CD8-positive, alpha-beta memory T cell (primary cell): ENCODE results near the gene PCGF1. TPM values are rescaled to one million over a fixed set of nuclear protein-coding genes. Genes with fewer than 3 reads are reported as not detected.

Experiments used
- CTCF ChIA-PET: fragments of 350-600 bp; sonication (Branson Sonifier 250); formaldehyde crosslinking; loops from one replicate; lab custom pipeline; 2021; ENCODE audit warnings: antibody characterized with exemption; lab: Charles Lee
- POLR2A ChIA-PET: fragments of 350-600 bp; sonication (Branson Sonifier 250); formaldehyde crosslinking; loops from one replicate; lab custom pipeline; 2021; ENCODE audit warnings: antibody characterized with exemption; lab: Charles Lee
- DNase-seq, 5 donors: peaks; one replicate each; pipeline versions ENCODE4 v3.0.0 to v3.0.0-alpha.2; 2020 to 2022; ENCODE audit warnings: mixed read lengths in 1 of 5
- H3K27ac ChIP-seq: one replicate; pipeline ENCODE4 v1.7.0; 2013; ENCODE audit warnings: low read depth, mild to moderate bottlenecking, low read length, moderate library complexity
- H3K27me3 ChIP-seq: 2 replicates; pipeline ENCODE4 v1.7.0; 2013; ENCODE audit warnings: low read length, mild to moderate bottlenecking; ENCODE audit not compliant: insufficient read depth, poor library complexity, severe bottlenecking
- H3K36me3 ChIP-seq: 2 replicates; pipeline ENCODE4 v1.7.0; 2013; ENCODE audit warnings: mild to moderate bottlenecking, low read length, moderate library complexity; ENCODE audit not compliant: insufficient read depth
- H3K4me1 ChIP-seq: 2 replicates; pipeline ENCODE4 v1.7.0; 2013; ENCODE audit warnings: mild to moderate bottlenecking, low read length, moderate library complexity; ENCODE audit not compliant: insufficient read depth
- H3K4me3 ChIP-seq: 2 replicates; pipeline ENCODE4 v1.7.0; 2013; ENCODE audit warnings: mild to moderate bottlenecking, low read length
- H3K9me3 ChIP-seq: 2 replicates; pipeline ENCODE4 v1.7.0; 2013; ENCODE audit warnings: mild to moderate bottlenecking, low read length
- H3K27ac Mint-ChIP-seq, 8 donors: one replicate each; pipeline ENCODE4 v1.8.0; 2020 to 2021; ENCODE audit warnings: mixed read lengths in 8 of 8, mild to moderate bottlenecking in 6 of 8, inconsistent platforms in 3 of 8, moderate library complexity in 3 of 8
- H3K27me3 Mint-ChIP-seq, 2 donors: one replicate each; pipeline ENCODE4 v1.8.0; 2020 to 2021; ENCODE audit warnings: mixed read lengths in 2 of 2, mild to moderate bottlenecking in 1 of 2, moderate library complexity in 1 of 2
- H3K36me3 Mint-ChIP-seq, 3 donors: one replicate each; pipeline ENCODE4 v1.8.0; 2020 to 2021; ENCODE audit warnings: mixed read lengths in 3 of 3, inconsistent platforms in 1 of 3, mild to moderate bottlenecking in 1 of 3
- H3K4me1 Mint-ChIP-seq, 3 donors: one replicate each; pipeline ENCODE4 v1.8.0; 2020 to 2021; ENCODE audit warnings: mixed read lengths in 3 of 3, inconsistent platforms in 1 of 3, mild to moderate bottlenecking in 1 of 3
- H3K4me3 Mint-ChIP-seq, 7 donors: one replicate each; pipeline ENCODE4 v1.8.0; 2020 to 2021; ENCODE audit warnings: mixed read lengths in 7 of 7, mild to moderate bottlenecking in 6 of 7, moderate library complexity in 4 of 7, inconsistent platforms in 2 of 7
- H3K9me3 Mint-ChIP-seq, 5 donors: one replicate each; pipeline ENCODE4 v1.8.0; 2020 to 2022; ENCODE audit warnings: mixed read lengths in 5 of 5, mild to moderate bottlenecking in 3 of 5, moderate library complexity in 2 of 5, inconsistent platforms in 1 of 5
- polyA plus RNA-seq: library from polyadenylated mRNA; unstranded; fragments of 300-500 nt; fragmentation: Illumina TruSeq; gene quantifications from one replicate; pipeline ENCODE4 v1.2.3, GENCODE V29; 2021
- total RNA-seq, 2 experiments: library from RNA; stranded (reverse); gene quantifications; one replicate each; pipeline ENCODE4 v1.2.3, GENCODE V29; 2021

Gene PCGF1
- total and polyA plus RNA-seq, 3 experiments from 2014 or later, result 17.2 to 38.7 (median 29.6) TPM

DNA sequence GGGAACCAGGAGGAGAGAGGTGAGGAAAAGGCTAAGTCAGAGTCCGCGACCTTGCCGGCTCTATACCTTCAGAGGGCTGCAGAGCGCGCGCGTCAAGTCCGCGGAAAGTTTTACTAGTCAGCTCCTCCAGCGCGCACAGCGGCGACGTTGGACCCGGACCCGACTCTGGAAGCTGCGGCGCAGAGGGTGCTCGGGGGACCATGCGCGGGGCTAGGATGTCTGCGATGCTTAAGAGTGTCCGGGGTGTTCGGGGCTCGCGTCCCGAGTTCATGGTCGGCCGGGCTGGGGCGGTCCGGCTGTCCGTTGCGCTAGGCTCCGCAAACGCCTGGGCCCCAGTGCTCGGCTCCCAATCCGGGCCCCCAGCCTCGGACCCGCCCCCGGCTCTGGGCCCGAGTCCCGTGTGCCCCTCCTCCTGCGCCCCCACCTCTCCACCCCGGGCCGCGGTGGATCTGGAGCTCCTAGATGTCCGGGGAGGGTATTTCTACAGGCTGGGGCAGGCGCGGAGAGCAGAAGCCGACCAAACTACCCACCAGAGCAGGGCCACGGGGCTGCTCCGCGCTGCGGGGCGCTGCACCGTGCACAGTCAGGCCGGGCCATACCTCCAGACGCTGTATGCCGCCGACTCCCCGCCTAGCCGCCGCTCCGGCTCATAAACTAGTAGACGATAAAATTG is 8.1 kb downstream of the PCGF1 start, which contains the start of gene LBX2:
LBX2 (minus strand) TSS at position 337 of the 673 bp plus-strand sequence; CDS start at position 271, 66 bp downstream.
- peaks cover 20% of the 10 kb centered on the region for H3K27me3 ChIP-seq
- H3K27ac ChIP-seq, result no peak within 1 kb of the TSS
- H3K36me3 Mint-ChIP-seq, result peaks cover 0 to 8% (median 2%) of the 10 kb centered on the region in 3 donors
- H3K27ac Mint-ChIP-seq, result peak within 1 kb of the TSS; percentile 36 to 92 (median 60)
- peak within 1 kb of the TSS; percentile 88 to 95 (median 91) for H3K4me3 Mint-ChIP-seq
- ChIA-PET CTCF (interaction anchor here (0.7 to 1.8 kb wide), 4 partner anchors 10 to 45 kb away, joined by 3 to 7 read pairs (median 4); partner anchors contain the start of genes CCDC142 and TTC31), POLR2A (no interaction called here)
- peaks cover 33% of the 10 kb centered on the region for H3K4me1 ChIP-seq
- no peak for DNase-seq
- H3K4me3 ChIP-seq, result peak within 1 kb of the TSS; percentile 58
- peaks cover 0 to 2% (median 0%) of the 10 kb centered on the region in 5 donors for H3K9me3 Mint-ChIP-seq
- peaks cover 36 to 55% of the 10 kb centered on the region in 2 donors for H3K27me3 Mint-ChIP-seq
- no peaks in the 10 kb centered on the region for H3K36me3 ChIP-seq
- peaks cover 29 to 52% (median 35%) of the 10 kb centered on the region in 3 donors for H3K4me1 Mint-ChIP-seq
- H3K9me3 ChIP-seq, result no peaks in the 10 kb centered on the region

DNA sequence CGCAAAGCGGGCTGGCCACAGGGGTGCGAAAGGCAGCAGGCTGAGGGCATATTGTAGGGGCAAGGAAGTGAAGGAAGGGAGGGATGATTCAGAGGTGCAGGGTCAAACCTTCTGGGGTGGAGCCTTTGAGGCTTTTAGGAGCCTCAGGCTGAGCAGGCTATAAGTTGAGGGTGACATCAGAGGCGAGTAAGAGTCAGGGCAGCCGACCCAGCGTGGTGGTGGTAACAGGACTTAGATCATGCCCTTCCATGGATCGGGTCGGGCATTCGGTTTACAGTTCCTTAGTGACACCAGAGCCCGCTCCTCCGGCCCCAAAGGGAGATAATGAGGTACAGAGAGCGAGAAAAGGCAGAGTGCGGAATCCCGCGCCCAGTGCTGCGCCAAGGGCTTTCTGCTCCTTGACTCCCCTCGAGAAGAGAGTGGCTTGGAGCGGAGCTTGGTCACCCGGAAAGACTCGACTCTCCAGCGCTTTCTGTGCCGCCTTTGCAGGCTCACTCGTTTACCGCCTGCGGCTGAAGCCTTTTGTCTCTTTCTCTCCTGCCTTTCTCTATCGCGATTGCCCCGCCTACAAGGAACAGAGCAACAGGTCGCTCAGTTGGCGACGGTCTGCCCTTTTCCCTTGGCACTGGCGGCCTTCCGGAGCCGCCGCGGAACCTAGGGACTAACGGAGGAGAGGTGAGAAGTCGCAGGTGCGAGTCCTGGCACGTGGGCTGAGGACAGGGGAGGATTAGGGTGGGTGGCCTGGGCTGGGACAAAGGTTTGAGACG is 8.8 kb downstream of the PCGF1 start:
- Histone ChIP-seq H3K4me3 (peak overlapping the region; percentile 58), H3K4me1 (peaks cover 31% of the 10 kb centered on the region), H3K9me3 (no peaks in the 10 kb centered on the region), H3K27me3 (peaks cover 20% of the 10 kb centered on the region), H3K36me3 (no peaks in the 10 kb centered on the region), H3K27ac (no peak overlapping the region)
- no peaks in the 10 kb centered on the region for H3K9me3 Mint-ChIP-seq
- peaks cover 27 to 45% (median 30%) of the 10 kb centered on the region in 3 donors for H3K4me1 Mint-ChIP-seq
- peak overlapping the region; percentile 88 to 95 (median 91) for H3K4me3 Mint-ChIP-seq
- peaks cover 0 to 12% (median 3%) of the 10 kb centered on the region in 3 donors for H3K36me3 Mint-ChIP-seq
- DNase-seq, result no peak
- H3K27ac Mint-ChIP-seq, result peak overlapping the region in 7 of 8 donors; percentile 42 to 92 (median 64)
- H3K27me3 Mint-ChIP-seq, result peaks cover 34 to 48% of the 10 kb centered on the region in 2 donors
- ChIA-PET POLR2A (interaction anchor here (1.1 kb wide), 1 partner anchor 26 kb away, joined by 3 read pairs; the partner anchor contains the start of gene MRPL53), CTCF (interaction anchor here (0.7 to 1.8 kb wide), 4 partner anchors 15 to 46 kb away, joined by 3 to 7 read pairs (median 4); partner anchors contain the start of genes CCDC142 and TTC31)

DNA sequence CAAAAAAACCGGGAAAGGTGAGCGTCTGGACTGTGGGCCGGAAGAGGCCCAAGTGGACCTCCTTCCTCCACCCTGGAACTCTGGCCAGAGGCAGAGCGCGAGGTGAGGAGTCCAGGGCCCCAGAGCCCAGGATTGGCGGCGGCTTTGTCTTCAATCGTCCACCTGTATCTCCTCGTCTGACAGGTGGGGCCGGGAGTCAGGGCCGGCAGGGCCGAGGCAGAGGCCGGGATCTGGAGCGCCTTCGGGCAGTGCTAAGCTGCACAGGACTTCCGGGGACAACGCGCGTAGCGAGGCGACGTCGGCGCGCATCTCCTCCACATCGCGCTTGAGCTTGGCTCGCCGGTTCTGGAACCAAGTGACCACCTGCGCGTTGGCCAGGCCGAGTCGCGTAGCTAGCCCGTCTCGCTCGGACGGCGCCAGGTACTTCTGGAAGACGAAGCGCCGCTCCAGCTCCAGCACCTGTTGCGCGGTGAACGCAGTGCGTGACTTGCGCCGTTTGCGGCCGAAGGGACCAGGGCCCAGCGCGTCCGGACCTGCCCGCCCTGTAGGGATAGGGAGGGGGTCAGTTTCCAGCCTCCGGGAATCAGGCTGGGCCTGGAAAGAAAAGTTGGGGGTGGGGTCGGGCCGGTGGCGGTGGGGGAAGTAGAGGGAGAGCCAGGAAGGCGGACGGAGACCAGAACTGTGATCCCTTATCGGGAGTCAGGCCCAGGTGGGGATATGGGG is 9.6 kb downstream of the PCGF1 start:
- Histone ChIP-seq H3K27me3 (peaks cover 18% of the 10 kb centered on the region), H3K9me3 (no peaks in the 10 kb centered on the region), H3K27ac (no peak overlapping the region), H3K4me3 (peak overlapping the region; percentile 58), H3K4me1 (peaks cover 24% of the 10 kb centered on the region), H3K36me3 (no peaks in the 10 kb centered on the region)
- DNase-seq, result no peak
- Mint-ChIP-seq H3K4me3 (peak overlapping the region; percentile 88 to 95 (median 91)), H3K4me1 (peaks cover 23 to 37% (median 27%) of the 10 kb centered on the region in 3 donors), H3K9me3 (no peaks in the 10 kb centered on the region), H3K27me3 (peaks cover 34 to 42% of the 10 kb centered on the region in 2 donors), H3K27ac (peak overlapping the region in 7 of 8 donors; percentile 9 to 92 (median 56)), H3K36me3 (peaks cover 0 to 18% (median 7%) of the 10 kb centered on the region in 3 donors)
- ChIA-PET POLR2A (interaction anchor here (1.1 kb wide), 1 partner anchor 25 kb away, joined by 3 read pairs; the partner anchor contains the start of gene MRPL53), CTCF (interaction anchor here (0.7 to 1.0 kb wide), 3 partner anchors 14 to 34 kb away, joined by 3 read pairs; partner anchors contain the start of gene DQX1)

DNA sequence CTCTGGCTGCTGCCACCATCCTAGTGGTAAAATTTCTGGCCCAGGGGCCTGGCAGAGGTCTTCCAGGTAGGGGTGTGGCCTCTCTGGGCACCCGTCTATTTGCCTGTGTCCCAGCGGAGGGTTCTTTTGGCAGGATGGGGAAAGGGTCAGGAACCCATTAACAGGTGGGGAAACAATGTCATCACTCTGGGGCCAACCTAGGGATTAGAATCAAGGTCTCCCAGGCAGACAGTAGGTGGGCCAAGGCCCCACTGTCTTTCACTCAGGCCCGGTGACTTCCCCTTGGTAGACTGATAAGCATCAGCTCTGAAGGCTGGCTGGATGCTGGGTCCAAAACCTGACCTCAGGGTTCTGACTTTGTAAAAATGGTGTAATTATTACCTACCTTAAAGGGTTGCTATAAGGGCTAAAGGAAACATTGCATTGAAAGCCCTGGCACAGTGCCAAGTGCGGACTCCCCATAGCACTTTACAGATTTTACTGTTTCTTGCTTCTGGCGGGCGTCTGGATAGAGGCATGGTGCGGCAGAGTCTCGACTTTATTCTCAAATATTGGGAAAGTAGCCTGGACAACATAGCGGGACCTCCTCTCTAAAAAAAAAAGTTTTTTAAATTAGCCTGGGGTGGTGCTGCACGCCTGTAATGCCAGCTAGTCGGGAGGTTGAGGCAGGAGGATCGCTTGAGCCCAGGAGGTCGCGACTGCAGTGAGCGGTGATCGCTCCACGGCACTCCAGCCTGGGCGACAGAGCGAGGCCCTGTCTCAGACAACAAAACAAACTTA is 10.3 kb downstream of the PCGF1 start:
- ChIA-PET POLR2A (interaction anchor here (1.1 kb wide), 1 partner anchor 24 kb away, joined by 3 read pairs; the partner anchor contains the start of gene MRPL53), CTCF (interaction anchor here (0.7 to 1.3 kb wide), 4 partner anchors 13 to 35 kb away, joined by 3 read pairs; partner anchors contain the start of genes DQX1 and MRPL53)
- Mint-ChIP-seq H3K4me1 (peaks cover 16 to 30% (median 20%) of the 10 kb centered on the region in 3 donors), H3K27ac (peak overlapping the region in 2 of 8 donors; percentile 9 to 26), H3K9me3 (no peaks in the 10 kb centered on the region), H3K36me3 (peaks cover 0 to 26% (median 10%) of the 10 kb centered on the region in 3 donors), H3K27me3 (peaks cover 30 to 36% of the 10 kb centered on the region in 2 donors), H3K4me3 (peak overlapping the region; percentile 60 to 95 (median 91))
- no peaks in the 10 kb centered on the region for H3K9me3 ChIP-seq
- H3K27me3 ChIP-seq, result peaks cover 11% of the 10 kb centered on the region
- H3K36me3 ChIP-seq, result peaks cover 5% of the 10 kb centered on the region
- no peak overlapping the region for H3K27ac ChIP-seq
- DNase-seq, result no peak
- H3K4me1 ChIP-seq, result peaks cover 20% of the 10 kb centered on the region
- H3K4me3 ChIP-seq, result peak overlapping the region; percentile 58

DNA sequence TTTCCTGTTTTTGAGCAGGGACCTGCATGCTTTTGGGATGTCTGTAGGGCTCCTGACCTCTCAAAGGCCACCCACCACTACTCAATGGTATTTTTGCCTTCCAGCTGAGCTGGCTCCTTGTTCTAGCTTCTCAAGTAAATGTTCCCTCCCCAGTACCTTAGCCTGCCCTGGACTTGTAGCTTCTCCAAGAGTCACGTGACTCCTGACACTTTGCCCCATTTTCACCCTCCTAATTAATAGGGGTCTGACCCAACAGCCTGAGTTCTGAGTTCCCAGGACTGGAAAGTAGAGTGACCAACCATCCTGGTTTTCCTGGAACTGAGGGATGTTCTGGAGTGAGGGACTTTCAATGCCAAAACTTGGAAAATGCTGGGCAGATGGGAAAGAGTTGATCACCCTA is 12.1 kb downstream of the PCGF1 start:
- Mint-ChIP-seq H3K9me3 (no peaks in the 10 kb centered on the region), H3K36me3 (peaks cover 7 to 43% (median 14%) of the 10 kb centered on the region in 3 donors), H3K27me3 (peaks cover 17 to 18% of the 10 kb centered on the region in 2 donors), H3K27ac (peak overlapping the region in 3 of 8 donors; percentile 34 to 69 (median 63)), H3K4me3 (peak overlapping the region in 2 of 7 donors; percentile 13 to 39), H3K4me1 (peaks cover 12 to 26% (median 18%) of the 10 kb centered on the region in 3 donors)
- H3K36me3 ChIP-seq, result peaks cover 22% of the 10 kb centered on the region
- H3K4me1 ChIP-seq, result peaks cover 20% of the 10 kb centered on the region
- H3K27me3 ChIP-seq, result peaks cover 11% of the 10 kb centered on the region
- no peak overlapping the region for H3K4me3 ChIP-seq
- ChIA-PET CTCF (interaction anchor here (1.7 kb wide), 1 partner anchor 10 kb away, joined by 6 read pairs; no protein-coding TSS in a partner anchor), POLR2A (no interaction called here)
- no peak for DNase-seq
- no peaks in the 10 kb centered on the region for H3K9me3 ChIP-seq
- H3K27ac ChIP-seq, result no peak overlapping the region

DNA sequence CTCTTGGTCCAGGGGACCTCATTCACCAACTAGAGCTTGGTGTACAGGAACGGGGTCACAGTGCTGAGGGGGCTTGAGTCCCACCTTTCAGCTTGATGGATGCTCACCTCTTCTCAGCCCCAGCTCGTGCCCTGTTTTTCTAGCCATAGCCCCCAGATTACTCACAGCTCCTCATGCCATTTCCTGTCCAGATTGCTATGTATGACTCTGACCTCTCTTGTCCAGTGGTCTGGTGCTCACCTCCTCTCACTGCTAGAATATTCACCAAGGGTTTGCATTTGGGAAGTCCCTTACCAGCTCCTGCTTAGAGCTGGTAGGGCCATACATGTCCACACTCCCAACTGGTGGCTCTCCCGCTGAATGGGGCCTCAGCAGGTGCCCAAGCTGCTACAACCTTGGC is 13.9 kb downstream of the PCGF1 start:
- Histone ChIP-seq H3K27ac (no peak overlapping the region), H3K36me3 (peaks cover 24% of the 10 kb centered on the region), H3K4me3 (no peak overlapping the region), H3K9me3 (no peaks in the 10 kb centered on the region), H3K27me3 (peaks cover 3% of the 10 kb centered on the region), H3K4me1 (peaks cover 9% of the 10 kb centered on the region)
- DNase-seq, result no peak
- no peaks in the 10 kb centered on the region for H3K9me3 Mint-ChIP-seq
- H3K27me3 Mint-ChIP-seq, result peaks cover 4% of the 10 kb centered on the region in 2 donors
- ChIA-PET CTCF (interaction anchor here (1.0 to 1.2 kb wide), 2 partner anchors 11 to 38 kb away, joined by 4 to 10 read pairs; partner anchors contain the start of genes CCDC142 and TTC31), POLR2A (no interaction called here)
- H3K36me3 Mint-ChIP-seq, result peaks cover 7 to 58% (median 16%) of the 10 kb centered on the region in 3 donors
- peak overlapping the region in 1 of 8 donors; percentile 40 for H3K27ac Mint-ChIP-seq
- H3K4me3 Mint-ChIP-seq, result no peak overlapping the region
- H3K4me1 Mint-ChIP-seq, result peaks cover 5 to 11% (median 11%) of the 10 kb centered on the region in 3 donors
